PC-9 (cell line): ENCODE measurements around the gene AGAP1.

Source experiments
- CTCF ChIP-seq: fragments of 200-600 bp; sonication (generic); conservative IDR thresholded peaks from 2 replicates; pipeline ENCODE4 v1.6.1; 2017; ENCODE audit warnings: mixed run types, antibody characterized with exemption, mild to moderate bottlenecking, moderate library complexity
- EZH2 ChIP-seq: fragments of 200-600 bp; sonication (generic); IDR thresholded peaks from 2 replicates; pipeline ENCODE4 v1.8.0; 2017; ENCODE audit warnings: antibody characterized with exemption, low read depth

DNA sequence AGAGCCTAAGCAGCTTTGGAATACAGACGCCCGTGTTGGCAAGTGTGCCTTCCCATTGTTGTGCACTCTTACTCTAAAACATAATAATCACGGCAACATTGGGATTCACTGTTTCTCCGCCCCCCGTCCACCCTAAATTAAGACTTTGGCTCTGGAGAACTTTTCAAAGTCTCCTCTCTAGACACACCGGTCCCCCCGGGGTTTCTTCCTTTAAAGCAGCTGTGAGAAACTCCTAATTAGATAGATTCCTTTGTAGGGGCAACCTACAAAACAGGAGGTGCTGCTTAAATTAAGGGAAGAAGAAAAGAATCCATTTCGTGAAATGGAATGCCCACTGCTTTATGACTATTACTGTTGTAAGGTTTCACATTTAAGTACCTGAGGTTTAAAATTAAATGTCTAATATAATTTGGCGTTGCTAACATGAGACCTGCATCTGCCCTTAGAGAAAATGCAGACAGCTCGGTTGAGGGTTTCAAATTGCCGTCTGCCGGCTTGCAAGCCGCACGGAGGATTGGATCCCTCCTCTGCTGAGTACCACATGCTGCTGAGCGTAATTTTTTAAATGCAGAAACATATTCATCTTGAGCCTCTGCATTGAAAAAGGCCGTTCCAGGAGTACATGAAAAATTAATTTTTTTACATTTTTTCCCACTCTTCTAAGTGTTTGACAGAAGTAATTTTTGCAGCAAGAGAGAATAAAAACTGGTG lies 441.1 kb downstream of the AGAP1 start:
- no peak for TF ChIP-seq CTCF
- TF ChIP-seq EZH2 = no peak
